ENCODE measurements around the gene TNKS2.

TNKS2 gene

GRCh38 chr10:91879515-91880170 is 81.4 kb downstream of the TNKS2 start:
- H3K27ac ChIP-seq = peak overlapping the region in 1 of 2 donors; percentile 78
- no peak for DNase-seq
- no peak for TF ChIP-seq CTCF (IDR thresholded peaks at IDR 0.05)
- no peak overlapping the region for H3K4me3 ChIP-seq
- H3K9me3 ChIP-seq = no peaks in the 10 kb centered on the region
- no peaks in the 10 kb centered on the region for H3K36me3 ChIP-seq
- peaks cover 0 to 28% (median 13%) of the 10 kb centered on the region in 4 donors for H3K4me1 ChIP-seq
- intact Hi-C loops (cut with DNase I; ENCODE audit: low total_unique reads) = no loop called here
- no peaks in the 10 kb centered on the region for H3K27me3 ChIP-seq

- peaks cover 0 to 35% (median 18%) of the 10 kb centered on the region in 4 donors for H3K4me1 ChIP-seq
- DNase-seq = peak in 1 of 2 donors; percentile 69
- H3K27ac ChIP-seq = peak overlapping the region; percentile 18 to 78
- intact Hi-C loops (cut with DNase I; ENCODE audit: low total_unique reads) = no loop called here
- TF ChIP-seq CTCF (IDR thresholded peaks at IDR 0.05) = peak in 1 of 2 experiments; percentile 24
- no peaks in the 10 kb centered on the region for H3K27me3 ChIP-seq
- no peak overlapping the region for H3K4me3 ChIP-seq
- H3K9me3 ChIP-seq = no peaks in the 10 kb centered on the region
- no peaks in the 10 kb centered on the region for H3K36me3 ChIP-seq
These were observed 82.1 kb downstream of the TNKS2 start for GRCh38 chr10:91880310-91880709.

GRCh38 chr10:91883549-91884444 is 85.6 kb downstream of the TNKS2 start:
- Histone ChIP-seq H3K27ac (peak overlapping the region; percentile 78), H3K9me3 (no peaks in the 10 kb centered on the region), H3K4me1 (peaks cover 0 to 42% (median 27%) of the 10 kb centered on the region in 4 donors), H3K4me3 (peak overlapping the region; percentile 9 to 45), H3K27me3 (no peaks in the 10 kb centered on the region), H3K36me3 (no peaks in the 10 kb centered on the region)
- DNase-seq = peak; percentile 67 to 82
- TF ChIP-seq CTCF (IDR thresholded peaks at IDR 0.05) = no peak
- intact Hi-C loops (cut with DNase I; ENCODE audit: low total_unique reads) = no loop called here

- Histone ChIP-seq H3K27ac (peak overlapping the region; percentile 78), H3K36me3 (no peaks in the 10 kb centered on the region), H3K9me3 (no peaks in the 10 kb centered on the region), H3K4me1 (peaks cover 0 to 42% (median 27%) of the 10 kb centered on the region in 4 donors), H3K4me3 (no peak overlapping the region), H3K27me3 (no peaks in the 10 kb centered on the region)
- no peak for DNase-seq
- intact Hi-C loops (cut with DNase I; ENCODE audit: low total_unique reads) = no loop called here
- TF ChIP-seq CTCF (IDR thresholded peaks at IDR 0.05) = no peak
These were observed 86.3 kb downstream of the TNKS2 start for GRCh38 chr10:91884536-91884935.

- no peaks in the 10 kb centered on the region for H3K36me3 ChIP-seq
- H3K27ac ChIP-seq = peak overlapping the region; percentile 78
- peaks cover 0 to 35% (median 27%) of the 10 kb centered on the region in 4 donors for H3K4me1 ChIP-seq
- H3K27me3 ChIP-seq = no peaks in the 10 kb centered on the region
- no peak overlapping the region for H3K4me3 ChIP-seq
- DNase-seq = no peak
- TF ChIP-seq CTCF (IDR thresholded peaks at IDR 0.05) = no peak
- intact Hi-C loops (cut with DNase I; ENCODE audit: low total_unique reads) = no loop called here
- no peaks in the 10 kb centered on the region for H3K9me3 ChIP-seq
These were observed 87.3 kb downstream of the TNKS2 start for GRCh38 chr10:91885362-91886079.

All from tibial artery (tissue), 4 donors.